Measurements from ENCODE around the gene ATXN10. TPM values are rescaled to one million over a fixed set of nuclear protein-coding genes. Genes with fewer than 3 reads are reported as not detected.

ATXN10 gene
- total RNA-seq, 2 experiments from 2014 or later: 114 to 121 TPM

DNA sequence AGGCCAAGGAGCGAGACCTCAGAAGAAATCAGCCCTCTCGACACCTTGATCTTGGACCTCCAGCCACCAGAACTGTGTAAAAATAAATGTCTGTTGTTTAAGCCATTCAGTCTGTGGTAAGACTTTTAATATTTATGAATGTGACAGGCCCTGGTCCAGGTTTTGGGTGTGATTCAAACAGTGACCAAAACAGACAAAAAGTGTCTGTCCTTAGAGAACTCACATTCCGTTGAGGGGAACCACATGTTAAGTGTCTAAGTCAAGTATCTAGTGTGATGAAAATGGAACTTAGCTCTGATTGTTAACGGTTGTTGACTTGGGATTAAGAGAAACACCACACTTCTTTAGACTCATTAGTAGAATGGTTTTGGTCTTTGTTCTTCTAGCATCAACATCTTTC lies 22.2 kb downstream of the ATXN10 start:
- no peaks in the 10 kb centered on the region for H3K9me3 Mint-ChIP-seq
- no peaks in the 10 kb centered on the region for H3K27me3 Mint-ChIP-seq
- no peak for DNase-seq
- H3K27ac Mint-ChIP-seq: no peak overlapping the region
- peaks cover 14% of the 10 kb centered on the region for H3K4me1 Mint-ChIP-seq (ENCODE audit: low read depth)
- H3K4me3 Mint-ChIP-seq: no peak overlapping the region
- peaks cover 38% of the 10 kb centered on the region for H3K36me3 Mint-ChIP-seq (ENCODE audit: low read depth)
- POLR2A ChIA-PET: interaction anchor here (1.0 kb wide), 1 partner anchor 10 kb away, joined by 3 read pairs; no protein-coding TSS in a partner anchor
- TF ChIP-seq, protein P1, sequence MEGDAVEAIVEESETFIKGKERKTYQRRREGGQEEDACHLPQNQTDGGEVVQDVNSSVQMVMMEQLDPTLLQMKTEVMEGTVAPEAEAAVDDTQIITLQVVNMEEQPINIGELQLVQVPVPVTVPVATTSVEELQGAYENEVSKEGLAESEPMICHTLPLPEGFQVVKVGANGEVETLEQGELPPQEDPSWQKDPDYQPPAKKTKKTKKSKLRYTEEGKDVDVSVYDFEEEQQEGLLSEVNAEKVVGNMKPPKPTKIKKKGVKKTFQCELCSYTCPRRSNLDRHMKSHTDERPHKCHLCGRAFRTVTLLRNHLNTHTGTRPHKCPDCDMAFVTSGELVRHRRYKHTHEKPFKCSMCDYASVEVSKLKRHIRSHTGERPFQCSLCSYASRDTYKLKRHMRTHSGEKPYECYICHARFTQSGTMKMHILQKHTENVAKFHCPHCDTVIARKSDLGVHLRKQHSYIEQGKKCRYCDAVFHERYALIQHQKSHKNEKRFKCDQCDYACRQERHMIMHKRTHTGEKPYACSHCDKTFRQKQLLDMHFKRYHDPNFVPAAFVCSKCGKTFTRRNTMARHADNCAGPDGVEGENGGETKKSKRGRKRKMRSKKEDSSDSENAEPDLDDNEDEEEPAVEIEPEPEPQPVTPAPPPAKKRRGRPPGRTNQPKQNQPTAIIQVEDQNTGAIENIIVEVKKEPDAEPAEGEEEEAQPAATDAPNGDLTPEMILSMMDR (IDR thresholded peaks at IDR 0.05): no peak
- ATAC-seq: no peak
- intact Hi-C loops (cut with micrococcal nuclease): no loop called here
- CTCF ChIA-PET: no interaction called here

DNA sequence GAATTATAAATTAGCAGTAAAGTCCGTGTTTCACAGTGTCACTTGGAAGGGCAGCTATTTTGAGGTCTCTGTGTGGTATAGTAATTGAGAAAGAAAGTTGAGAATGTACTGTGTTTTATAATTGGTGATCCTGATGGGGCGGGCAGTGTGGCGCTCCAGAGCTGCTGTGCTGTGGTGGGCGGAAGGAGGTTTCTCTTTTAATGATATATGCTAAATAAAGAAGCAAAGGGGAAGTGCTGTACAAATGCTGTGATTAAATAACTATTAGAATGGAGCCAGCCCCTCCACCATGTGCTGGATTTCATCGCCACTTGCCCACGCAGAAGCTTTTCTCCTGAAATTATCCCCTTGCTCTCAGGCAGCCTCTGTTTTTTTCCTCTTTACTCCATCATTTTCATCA lies 24.6 kb downstream of the ATXN10 start:
- Mint-ChIP-seq H3K27ac (no peak overlapping the region), H3K36me3 (ENCODE audit: low read depth) (peaks cover 41% of the 10 kb centered on the region), H3K4me1 (ENCODE audit: low read depth) (peaks cover 8% of the 10 kb centered on the region), H3K9me3 (no peaks in the 10 kb centered on the region), H3K27me3 (no peaks in the 10 kb centered on the region), H3K4me3 (no peak overlapping the region)
- POLR2A ChIA-PET: no interaction called here
- no peak for ATAC-seq
- CTCF ChIA-PET: no interaction called here
- intact Hi-C loops (cut with micrococcal nuclease): no loop called here
- no peak for DNase-seq
- TF ChIP-seq, protein P1 (IDR thresholded peaks at IDR 0.05): no peak

DNA sequence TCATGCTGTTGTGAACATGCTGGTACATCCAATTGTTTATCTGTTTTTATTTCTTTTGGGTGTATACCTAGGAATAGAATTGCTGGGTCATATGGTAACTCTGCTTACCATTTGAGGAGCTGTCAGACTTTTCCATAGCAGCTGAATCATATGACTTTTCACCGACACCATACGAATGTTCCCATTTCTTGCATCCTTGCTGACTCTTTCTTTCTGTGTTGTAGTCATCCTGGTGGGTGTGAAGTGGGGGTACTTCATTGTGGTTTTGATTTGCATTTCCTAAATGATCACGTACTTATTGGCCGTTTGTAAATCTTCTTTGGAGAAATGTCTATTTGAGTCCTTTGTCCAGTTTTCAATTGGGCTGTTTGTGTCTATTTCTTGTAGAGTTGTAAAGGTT lies 26.5 kb downstream of the ATXN10 start:
- Mint-ChIP-seq H3K27ac (peak overlapping the region; percentile 1), H3K27me3 (no peaks in the 10 kb centered on the region), H3K36me3 (ENCODE audit: low read depth) (peaks cover 43% of the 10 kb centered on the region), H3K4me1 (ENCODE audit: low read depth) (peaks cover 8% of the 10 kb centered on the region), H3K4me3 (no peak overlapping the region), H3K9me3 (no peaks in the 10 kb centered on the region)
- CTCF ChIA-PET: no interaction called here
- intact Hi-C loops (cut with micrococcal nuclease): no loop called here
- ATAC-seq (no peak), DNase-seq (no peak)
- TF ChIP-seq, protein P1 (IDR thresholded peaks at IDR 0.05): no peak
- POLR2A ChIA-PET: no interaction called here

DNA sequence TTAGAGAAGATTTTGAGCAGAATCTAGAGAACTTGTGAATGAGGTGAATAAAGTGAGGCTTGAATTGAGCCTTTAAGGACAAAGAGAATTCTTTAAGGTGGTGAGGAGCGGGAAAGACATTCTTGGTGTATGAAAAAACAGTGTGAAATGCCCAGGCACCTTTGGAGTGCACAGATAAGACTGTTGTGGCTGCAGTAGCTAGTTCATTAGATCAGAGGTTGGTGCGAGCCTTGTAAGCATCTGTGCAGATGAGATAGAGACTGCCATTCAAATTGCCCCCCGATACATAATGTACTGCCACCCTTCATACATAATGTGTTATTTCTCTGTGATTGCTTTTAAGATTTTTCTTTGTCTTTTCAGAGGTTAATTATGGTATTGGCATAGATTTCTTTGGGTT lies 31.3 kb downstream of the ATXN10 start:
- no peaks in the 10 kb centered on the region for H3K9me3 Mint-ChIP-seq
- TF ChIP-seq, protein P1 (IDR thresholded peaks at IDR 0.05): no peak
- H3K4me1 Mint-ChIP-seq (ENCODE audit: low read depth): peaks cover 8% of the 10 kb centered on the region
- no peak for ATAC-seq
- H3K27ac Mint-ChIP-seq: no peak overlapping the region
- no peaks in the 10 kb centered on the region for H3K27me3 Mint-ChIP-seq
- intact Hi-C loops (cut with micrococcal nuclease): no loop called here
- no peak for DNase-seq
- ChIA-PET POLR2A (no interaction called here), CTCF (no interaction called here)
- H3K4me3 Mint-ChIP-seq: no peak overlapping the region
- peaks cover 51% of the 10 kb centered on the region for H3K36me3 Mint-ChIP-seq (ENCODE audit: low read depth)

DNA sequence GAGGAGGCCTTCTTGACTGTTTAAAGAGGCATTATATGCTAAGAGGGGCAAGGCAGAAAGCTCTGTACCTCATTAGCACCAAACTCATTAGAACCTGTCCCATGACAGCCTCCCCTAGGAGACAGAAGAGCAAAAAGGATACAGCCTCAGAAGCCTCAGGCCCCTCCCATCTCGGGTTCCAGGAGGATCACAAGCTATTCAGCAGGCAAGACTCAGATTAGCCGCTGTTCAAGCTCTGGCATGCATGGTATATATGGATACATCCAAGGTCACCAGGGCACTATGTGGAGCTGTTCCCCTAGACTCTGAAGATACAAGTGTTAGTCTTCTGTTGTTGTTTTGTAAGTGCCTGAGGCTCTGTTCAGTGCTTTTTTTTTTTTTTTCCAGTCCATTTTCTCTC lies 32.1 kb downstream of the ATXN10 start:
- CTCF ChIA-PET: no interaction called here
- POLR2A ChIA-PET: no interaction called here
- intact Hi-C loops (cut with micrococcal nuclease): no loop called here

More for the DNA sequence above, 32.1 kb downstream of the ATXN10 start:
- ATAC-seq: no peak
- no peaks in the 10 kb centered on the region for H3K9me3 Mint-ChIP-seq
- TF ChIP-seq, protein P1 (IDR thresholded peaks at IDR 0.05): no peak
- peaks cover 50% of the 10 kb centered on the region for H3K36me3 Mint-ChIP-seq (ENCODE audit: low read depth)
- H3K27me3 Mint-ChIP-seq: no peaks in the 10 kb centered on the region
- no peak for DNase-seq
- no peak overlapping the region for H3K4me3 Mint-ChIP-seq
- H3K27ac Mint-ChIP-seq: no peak overlapping the region
- H3K4me1 Mint-ChIP-seq (ENCODE audit: low read depth): peaks cover 8% of the 10 kb centered on the region

All from activated CD8-positive, alpha-beta T cell treated with anti-CD3 and anti-CD28 coated beads for 36 hours (primary cell).